ENCODE results near the gene CTRB2. TPM values are rescaled to one million over a fixed set of nuclear protein-coding genes. Genes with fewer than 3 reads are reported as not detected.

CTRB2 gene
- total and polyA plus RNA-seq, 2 of the 8 experiments (the other 6 are each of a cell fraction or from before 2014, with no cell fraction given), result not detected

- Histone ChIP-seq H3K18ac (ENCODE audit: extremely low read depth, low read length) (no peak overlapping the region), H4K8ac (ENCODE audit: extremely low read depth, insufficient read depth, low read length) (no peak overlapping the region), H3K79me1 (ENCODE audit: low read depth, low read length) (no peaks in the 10 kb centered on the region), H2BK120ac (replicated peaks; ENCODE audit: low read depth, low read length) (no peak overlapping the region), H3K23ac (ENCODE audit: insufficient read length) (no peak overlapping the region), H4K20me1 (replicated peaks in 1 of 2; ENCODE audit: control insufficient read depth in 1 of 2, insufficient read depth in 2 of 2, low read length in 2 of 2) (peaks cover 3 to 9% of the 10 kb centered on the region in 2 experiments), H4K5ac (ENCODE audit: insufficient read length, low read depth, low read length) (no peak overlapping the region), H3K4me2 (ENCODE audit: insufficient read depth in 1 of 2, low read depth in 2 of 2, low read length in 2 of 2) (no peak overlapping the region), H2AK5ac (ENCODE audit: low read depth, low read length) (no peak overlapping the region), H2BK15ac (ENCODE audit: low read length) (no peak overlapping the region), H3K4me3 (ENCODE audit: extremely low read depth in 1 of 4, insufficient read depth in 2 of 4, low read depth in 3 of 4, low read length in 4 of 4) (no peak overlapping the region), H2AFZ (ENCODE audit: low read length) (no peak overlapping the region), H3K23me2 (ENCODE audit: low read depth, low read length) (no peaks in the 10 kb centered on the region), H2BK12ac (ENCODE audit: low read depth, low read length) (no peak overlapping the region), H2BK20ac (ENCODE audit: low read length) (no peak overlapping the region), H3K9ac (replicated peaks in 1 of 4; ENCODE audit: extremely low read depth in 1 of 4, low read depth in 3 of 4, low read length in 3 of 4) (no peak overlapping the region), H3K27me3 (replicated peaks in 1 of 4; ENCODE audit: control insufficient read depth in 3 of 4, extremely low read depth in 1 of 4, insufficient read depth in 3 of 4, low read length in 3 of 4) (no peaks in the 10 kb centered on the region), H3K14ac (ENCODE audit: insufficient read length) (no peak overlapping the region), H3K9me3 (ENCODE audit: insufficient read depth in 2 of 2, low read depth in 1 of 2, low read length in 1 of 2) (no peaks in the 10 kb centered on the region), H3K4me1 (replicated peaks in 1 of 4; ENCODE audit: control insufficient read depth in 3 of 4, insufficient read depth in 4 of 4, low read length in 3 of 4) (peaks cover 0 to 4% (median 0%) of the 10 kb centered on the region in 4 experiments; a peak in 1 of 7 replicates), H3K36me3 (ENCODE audit: control insufficient read depth in 2 of 4, insufficient read depth in 4 of 4, low read length in 3 of 4) (peaks cover 4 to 15% (median 8%) of the 10 kb centered on the region in 4 experiments; a peak in 5 of 8 replicates), H3K56ac (replicated peaks; ENCODE audit: insufficient read length, low read depth, low read length) (no peak overlapping the region), H4K91ac (replicated peaks; ENCODE audit: insufficient read length, low read length) (no peak overlapping the region), H3K4ac (replicated peaks; ENCODE audit: insufficient read length, low read depth, low read length) (no peak overlapping the region), H2BK5ac (ENCODE audit: low read depth, low read length) (no peak overlapping the region), H3K79me2 (ENCODE audit: control insufficient read depth in 1 of 2, insufficient read depth in 2 of 2, low read length in 2 of 2) (no peaks in the 10 kb centered on the region), H3K27ac (ENCODE audit: low read depth, low read length) (no peak overlapping the region)
- FAIRE-seq (no peak), DNase-seq (ENCODE audit: low read depth in 1 of 2, low spot score in 2 of 2) (no peak)
- 88% methylated on average over 9 of the region's 26 CpGs; no CpG with 5 or more reads in 1 of the 2 experiments for WGBS, 2 experiments (ENCODE audit: extremely low coverage in 1 of 2, insufficient coverage in 1 of 2, insufficient read length in 1 of 2, insufficient replicate concordance in 2 of 2, low coverage in 1 of 2, low lambda C conversion rate in 2 of 2, missing lambda C conversion rate in 1 of 2)
- POLR2A ChIA-PET (ENCODE audit: partially characterized antibody), result interaction anchor here (0.6 to 22.7 kb wide), 12 partner anchors 8 to 303 kb away, joined by 3 to 375 read pairs (median 6); partner anchors contain the start of genes BCAR1 and CTRB2
- CTCF ChIA-PET (ENCODE audit: partially characterized antibody), result interaction anchor here (1.0 to 2.0 kb wide), 2 partner anchors 8 to 18 kb away, joined by 3 to 17 read pairs; no protein-coding TSS in a partner anchor
- TF ChIP-seq POLR2A (IDR thresholded peaks at IDR 0.05; ENCODE audit: control extremely low read depth in 1 of 2, low read depth in 2 of 2, low read length in 2 of 2) (0 out of 3 replicates have a peak, but pooled peaks of 1 of the 2 experiments have one; percentile 19), TEAD4 (IDR thresholded peaks at IDR 0.05; ENCODE audit: low read depth, low read length) (no peak)
These were observed 18.9 kb upstream of the CTRB2 start for GRCh38 chr16:75225678-75226515.
